ENCODE results near the gene RBBP8.
A peak's percentile ranks its signal among the peaks of the same experiment; 100 is the strongest.

The RBBP8 gene

GRCh38 chr18:22961156-22961555, 28.0 kb downstream of the RBBP8 start:
- H3K4me1 Mint-ChIP-seq, result no peaks in the 10 kb centered on the region
- no peak overlapping the region for H3K4me3 Mint-ChIP-seq
- peaks cover 1% of the 10 kb centered on the region for H3K36me3 Mint-ChIP-seq
- no peak for ATAC-seq (ENCODE audit: low read depth)
- no peak for DNase-seq (ENCODE audit: low spot score in 2 of 2)
- H3K27ac Mint-ChIP-seq, result no peak overlapping the region
- no peaks in the 10 kb centered on the region for H3K27me3 Mint-ChIP-seq
- no peaks in the 10 kb centered on the region for H3K9me3 Mint-ChIP-seq

DNA sequence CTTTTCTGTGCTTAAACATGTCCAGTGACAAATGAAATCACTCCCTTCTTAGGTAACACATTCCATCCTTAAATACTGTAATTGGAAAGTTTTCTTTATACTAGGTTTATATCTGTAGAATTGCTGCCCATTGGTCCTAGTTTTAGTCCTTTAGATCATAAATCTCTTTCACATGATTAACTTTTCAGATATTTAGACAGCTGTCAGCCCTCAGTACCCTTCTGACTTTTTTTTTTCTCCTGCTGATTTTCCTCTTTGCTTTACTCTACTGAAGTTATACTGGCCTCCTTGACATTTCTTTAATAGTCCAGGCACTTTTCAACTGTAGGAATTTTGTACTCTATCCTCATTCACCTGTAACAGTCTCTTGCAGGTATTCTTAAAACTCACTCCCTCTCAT, 28.9 kb downstream of the RBBP8 start:
- H3K27me3 Mint-ChIP-seq, result no peaks in the 10 kb centered on the region

GRCh38 chr18:22964116-22964515, 31.0 kb downstream of the RBBP8 start:
- no peaks in the 10 kb centered on the region for H3K9me3 Mint-ChIP-seq
- H3K27ac Mint-ChIP-seq, result no peak overlapping the region
- peaks cover 1% of the 10 kb centered on the region for H3K36me3 Mint-ChIP-seq
- no peaks in the 10 kb centered on the region for H3K4me1 Mint-ChIP-seq
- no peak for DNase-seq (ENCODE audit: low spot score in 2 of 2)
- no peak overlapping the region for H3K4me3 Mint-ChIP-seq
- ATAC-seq (ENCODE audit: low read depth), result no peak
- H3K27me3 Mint-ChIP-seq, result no peaks in the 10 kb centered on the region

More for the DNA sequence above, 28.9 kb downstream of the RBBP8 start:
- DNase-seq (ENCODE audit: low spot score in 2 of 2) (no peak), ATAC-seq (ENCODE audit: low read depth) (no peak)
- H3K27ac Mint-ChIP-seq, result no peak overlapping the region
- H3K36me3 Mint-ChIP-seq, result peaks cover 1% of the 10 kb centered on the region
- H3K4me3 Mint-ChIP-seq, result no peak overlapping the region
- no peaks in the 10 kb centered on the region for H3K4me1 Mint-ChIP-seq
- H3K9me3 Mint-ChIP-seq, result no peaks in the 10 kb centered on the region

DNA sequence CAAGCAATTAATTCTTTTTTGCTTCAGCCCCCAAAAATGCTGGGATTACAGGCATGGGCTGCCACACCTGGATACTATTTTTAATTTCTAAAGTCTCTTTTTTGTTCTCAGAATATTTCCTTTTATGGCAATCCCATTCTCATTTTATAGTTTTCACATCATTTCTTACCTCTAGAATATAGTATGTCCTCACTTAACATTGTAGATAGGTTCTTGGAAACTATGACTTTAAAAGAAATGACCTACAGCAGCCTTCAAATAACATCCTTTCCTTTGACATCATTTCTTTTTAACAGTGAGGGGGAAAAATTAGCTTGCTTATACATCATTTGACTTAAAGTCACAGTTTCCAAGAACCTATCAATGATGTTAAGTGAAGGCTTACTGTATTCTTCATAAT, 31.6 kb downstream of the RBBP8 start:
- Mint-ChIP-seq H3K27me3 (no peaks in the 10 kb centered on the region), H3K4me1 (no peaks in the 10 kb centered on the region), H3K4me3 (no peak overlapping the region), H3K9me3 (no peaks in the 10 kb centered on the region), H3K36me3 (peaks cover 5% of the 10 kb centered on the region), H3K27ac (no peak overlapping the region)
- ATAC-seq (ENCODE audit: low read depth) (no peak), DNase-seq (ENCODE audit: low spot score in 2 of 2) (no peak)

GRCh38 chr18:22971038-22971437, 37.9 kb downstream of the RBBP8 start:
- H3K9me3 Mint-ChIP-seq, result no peaks in the 10 kb centered on the region
- H3K36me3 Mint-ChIP-seq, result peaks cover 7% of the 10 kb centered on the region
- DNase-seq (ENCODE audit: low spot score in 2 of 2) (no peak), ATAC-seq (ENCODE audit: low read depth) (no peak)
- no peak overlapping the region for H3K4me3 Mint-ChIP-seq
- no peak overlapping the region for H3K27ac Mint-ChIP-seq
- no peaks in the 10 kb centered on the region for H3K27me3 Mint-ChIP-seq
- peaks cover 3% of the 10 kb centered on the region for H3K4me1 Mint-ChIP-seq

- no peaks in the 10 kb centered on the region for H3K9me3 Mint-ChIP-seq
- H3K36me3 Mint-ChIP-seq, result peaks cover 7% of the 10 kb centered on the region
- no peak overlapping the region for H3K27ac Mint-ChIP-seq
- DNase-seq (ENCODE audit: low spot score in 2 of 2) (no peak), ATAC-seq (ENCODE audit: low read depth) (no peak)
- peaks cover 9% of the 10 kb centered on the region for H3K4me1 Mint-ChIP-seq
- no peak overlapping the region for H3K4me3 Mint-ChIP-seq
- H3K27me3 Mint-ChIP-seq, result no peaks in the 10 kb centered on the region
These were observed 40.9 kb downstream of the RBBP8 start for GRCh38 chr18:22974001-22974400.

DNA sequence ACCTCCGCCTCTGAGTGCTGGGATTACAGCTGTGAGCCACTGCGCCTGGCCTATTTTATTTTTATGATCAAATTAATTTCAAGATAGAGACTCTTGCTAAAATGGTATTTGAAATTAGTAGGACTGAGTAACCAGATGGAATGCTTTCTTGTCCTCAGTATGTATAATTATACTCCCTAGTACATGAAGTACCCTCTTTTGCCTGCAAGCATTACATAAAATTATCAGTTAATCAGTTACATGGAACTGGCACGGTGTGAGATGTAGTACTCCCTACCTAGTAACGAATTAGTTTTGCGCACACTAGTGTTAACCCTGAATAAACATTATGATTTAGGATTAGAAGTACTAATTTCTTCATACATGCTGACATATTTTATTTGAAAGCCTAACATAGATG, 41.6 kb downstream of the RBBP8 start:
- Mint-ChIP-seq H3K36me3 (peaks cover 3% of the 10 kb centered on the region), H3K27ac (no peak overlapping the region), H3K4me3 (no peak overlapping the region), H3K9me3 (no peaks in the 10 kb centered on the region), H3K4me1 (peaks cover 9% of the 10 kb centered on the region), H3K27me3 (no peaks in the 10 kb centered on the region)
- no peak for ATAC-seq (ENCODE audit: low read depth)
- DNase-seq (ENCODE audit: low spot score in 2 of 2), result no peak

- ATAC-seq (ENCODE audit: low read depth) (no peak), DNase-seq (ENCODE audit: low spot score in 2 of 2) (no peak)
- Mint-ChIP-seq H3K4me3 (no peak overlapping the region), H3K9me3 (no peaks in the 10 kb centered on the region), H3K4me1 (peaks cover 14% of the 10 kb centered on the region), H3K27me3 (no peaks in the 10 kb centered on the region), H3K36me3 (peaks cover 6% of the 10 kb centered on the region), H3K27ac (peak overlapping the region; percentile 30)
These were observed 42.4 kb downstream of the RBBP8 start for GRCh38 chr18:22975508-22975907.

DNA sequence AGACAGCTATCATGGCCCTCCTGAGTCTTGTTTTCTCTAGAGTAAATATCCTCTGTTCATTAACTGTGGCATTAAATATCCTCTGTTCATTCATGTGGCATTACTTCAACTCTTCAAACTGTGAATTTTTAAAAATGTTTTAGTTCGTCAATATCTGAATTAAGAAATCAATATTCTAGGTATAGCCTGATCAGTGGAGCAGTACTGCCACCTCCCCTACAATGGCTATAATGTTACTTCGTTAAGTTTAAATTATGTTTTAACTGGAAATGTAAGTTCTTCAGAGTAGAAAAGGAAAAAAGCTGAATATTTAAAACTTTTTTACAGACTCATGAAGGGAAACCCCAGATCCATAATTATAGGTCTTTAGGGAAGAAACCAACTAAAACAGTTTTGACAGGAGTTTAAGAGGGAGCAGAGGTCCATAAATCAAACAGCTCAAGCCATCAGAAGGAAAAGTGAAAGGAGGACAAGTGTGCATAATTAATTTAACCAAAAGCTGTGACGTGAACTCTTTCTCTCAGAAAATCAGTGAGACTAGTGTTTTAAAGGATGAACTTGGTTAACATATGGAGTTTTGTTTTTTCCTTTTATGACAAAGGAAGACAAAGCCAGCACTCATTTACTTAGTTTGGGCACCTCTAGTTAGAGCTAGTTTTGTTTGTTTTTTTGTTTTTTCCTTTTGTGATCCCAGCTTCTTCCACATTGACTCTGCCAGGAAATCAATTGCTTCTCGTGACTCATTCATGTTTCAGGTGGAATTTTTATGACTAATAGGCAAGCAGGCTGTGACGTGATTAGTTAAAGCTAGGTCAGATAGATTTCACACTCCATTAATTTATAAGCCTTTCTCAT, 44.9 kb downstream of the RBBP8 start:
- H3K36me3 Mint-ChIP-seq, result peaks cover 4% of the 10 kb centered on the region
- ATAC-seq (ENCODE audit: low read depth) (no peak), DNase-seq (ENCODE audit: low spot score in 2 of 2) (no peak)
- peak overlapping the region; percentile 39 for H3K27ac Mint-ChIP-seq
- no peaks in the 10 kb centered on the region for H3K9me3 Mint-ChIP-seq
- no peak overlapping the region for H3K4me3 Mint-ChIP-seq
- H3K27me3 Mint-ChIP-seq, result no peaks in the 10 kb centered on the region
- H3K4me1 Mint-ChIP-seq, result peaks cover 19% of the 10 kb centered on the region

GRCh38 chr18:22980394-22980793, 47.3 kb downstream of the RBBP8 start:
- Mint-ChIP-seq H3K4me1 (peaks cover 18% of the 10 kb centered on the region), H3K9me3 (no peaks in the 10 kb centered on the region), H3K4me3 (no peak overlapping the region), H3K27me3 (no peaks in the 10 kb centered on the region), H3K36me3 (peaks cover 7% of the 10 kb centered on the region), H3K27ac (peak overlapping the region; percentile 11)
- DNase-seq (ENCODE audit: low spot score in 2 of 2), result no peak
- no peak for ATAC-seq (ENCODE audit: low read depth)

DNA sequence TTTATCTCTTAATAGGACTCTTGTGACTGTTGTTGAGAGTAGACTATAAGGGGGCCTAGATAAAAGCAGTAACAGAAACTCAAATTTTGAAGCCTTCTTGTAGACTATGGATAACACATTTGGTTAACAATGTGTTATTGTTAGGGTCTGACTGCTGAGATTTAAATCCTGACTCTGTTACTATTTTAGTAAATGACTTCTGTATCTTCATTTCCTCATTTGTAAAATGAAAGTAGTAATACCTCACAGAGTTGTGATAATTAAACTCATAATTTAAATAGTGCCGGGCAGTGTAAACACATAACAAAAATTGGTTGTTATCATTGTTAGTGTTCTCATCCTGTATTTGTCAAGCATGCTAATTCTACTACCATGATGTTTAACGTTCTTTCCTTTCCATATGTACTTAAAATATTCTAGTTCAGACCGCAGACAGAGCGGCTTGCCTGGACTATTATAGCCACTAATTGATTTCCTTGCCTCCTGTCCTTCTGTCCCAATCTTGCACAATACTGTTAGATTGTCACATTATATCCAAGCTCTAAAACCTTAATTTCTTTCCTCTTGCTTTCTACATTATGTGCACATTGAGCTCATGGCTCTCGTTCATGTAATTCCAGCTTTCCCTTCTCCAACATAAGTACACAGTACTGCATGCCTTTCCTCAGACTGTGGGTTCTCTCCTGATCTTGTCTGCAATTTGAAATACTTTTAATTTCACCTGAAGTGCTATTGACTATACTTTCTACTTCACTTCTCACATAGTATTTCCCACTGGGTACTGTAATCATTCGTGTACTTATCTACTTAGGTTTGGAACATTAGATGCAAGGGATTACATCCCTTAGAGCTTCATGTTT, 48.4 kb downstream of the RBBP8 start:
- DNase-seq (ENCODE audit: low spot score in 2 of 2) (no peak), ATAC-seq (ENCODE audit: low read depth) (peak; percentile 47)
- Mint-ChIP-seq H3K9me3 (no peaks in the 10 kb centered on the region), H3K4me3 (peak overlapping the region; percentile 27), H3K27me3 (no peaks in the 10 kb centered on the region), H3K27ac (peak overlapping the region; percentile 42), H3K4me1 (peaks cover 16% of the 10 kb centered on the region), H3K36me3 (peaks cover 8% of the 10 kb centered on the region)

DNA sequence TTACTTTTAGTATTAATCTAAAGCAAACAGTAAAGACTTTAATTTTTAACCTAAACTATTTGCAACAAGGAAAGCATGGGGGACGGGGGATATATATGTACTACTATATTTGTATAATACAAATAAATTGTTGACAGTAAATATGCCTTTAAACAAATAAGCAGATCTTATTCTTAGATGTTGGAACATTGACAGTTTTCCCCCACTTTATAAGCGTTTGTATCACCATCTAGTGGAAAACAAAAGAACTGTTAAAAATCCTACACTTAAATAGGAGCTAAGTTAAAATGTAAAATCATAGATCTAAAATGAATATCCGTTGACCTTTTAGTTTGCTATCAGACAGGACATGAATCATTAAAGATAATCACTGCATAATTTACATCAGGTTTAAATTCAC, 50.0 kb downstream of the RBBP8 start:
- Mint-ChIP-seq H3K36me3 (peaks cover 8% of the 10 kb centered on the region), H3K9me3 (no peaks in the 10 kb centered on the region), H3K27ac (no peak overlapping the region), H3K4me1 (peaks cover 12% of the 10 kb centered on the region), H3K4me3 (no peak overlapping the region), H3K27me3 (no peaks in the 10 kb centered on the region)
- ATAC-seq (ENCODE audit: low read depth) (peak; percentile 47), DNase-seq (ENCODE audit: low spot score in 2 of 2) (no peak)

DNA sequence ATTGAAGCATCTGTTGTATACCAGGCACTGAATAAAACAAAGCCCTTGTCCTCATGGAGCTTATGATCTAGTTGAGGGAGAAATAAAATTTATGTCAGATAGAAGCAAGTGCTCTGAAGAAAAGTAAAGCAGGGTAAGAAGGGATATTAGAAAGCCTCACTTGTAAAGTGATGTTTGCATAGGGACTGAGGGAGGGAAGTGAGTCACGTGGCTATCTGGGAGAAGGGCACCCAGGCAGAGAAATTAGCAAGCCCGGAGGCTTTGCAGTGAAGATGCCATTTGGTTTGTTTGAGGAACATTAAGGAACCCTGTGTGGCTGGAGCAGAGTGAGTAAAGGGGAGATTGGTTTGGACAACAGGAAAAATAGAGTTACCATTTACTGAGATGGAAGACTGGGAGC, 52.1 kb downstream of the RBBP8 start:
- DNase-seq (ENCODE audit: low spot score in 2 of 2), result no peak
- H3K36me3 Mint-ChIP-seq, result peaks cover 9% of the 10 kb centered on the region

GRCh38 chr18:22987547-22988189, 54.5 kb downstream of the RBBP8 start:
- Mint-ChIP-seq H3K9me3 (no peaks in the 10 kb centered on the region), H3K4me3 (no peak overlapping the region)

More for the DNA sequence above, 52.1 kb downstream of the RBBP8 start:
- Mint-ChIP-seq H3K9me3 (no peaks in the 10 kb centered on the region), H3K4me3 (no peak overlapping the region), H3K4me1 (peaks cover 8% of the 10 kb centered on the region), H3K27ac (no peak overlapping the region), H3K27me3 (no peaks in the 10 kb centered on the region)
- no peak for ATAC-seq (ENCODE audit: low read depth)

More at GRCh38 chr18:22987547-22988189, 54.5 kb downstream of the RBBP8 start:
- H3K36me3 Mint-ChIP-seq, result peaks cover 14% of the 10 kb centered on the region
- DNase-seq (ENCODE audit: low spot score in 2 of 2) (no peak), ATAC-seq (ENCODE audit: low read depth) (no peak)
- no peaks in the 10 kb centered on the region for H3K27me3 Mint-ChIP-seq
- H3K4me1 Mint-ChIP-seq, result no peaks in the 10 kb centered on the region
- H3K27ac Mint-ChIP-seq, result no peak overlapping the region
